Activated effector memory CD4-positive, alpha-beta T cell treated with Interleukin-2 at 50 U/mL for 16 hours (primary cell): ENCODE results near the gene ENTPD1.
A peak's percentile ranks its signal among the peaks of the same experiment; 100 is the strongest.
"Not testable (repeated sequence)": the region's sequence is repeated elsewhere in the genome, so short reads cannot be mapped to it uniquely, and the experiment has no call there.

Source experiments
- DNase-seq: peaks from one replicate; pipeline ENCODE4 v3.0.0-alpha.2; 2020

The ENTPD1 gene

GRCh38 chr10:95872158-95872711 is 116.3 kb downstream of the ENTPD1 start:
- no peak for DNase-seq

DNA sequence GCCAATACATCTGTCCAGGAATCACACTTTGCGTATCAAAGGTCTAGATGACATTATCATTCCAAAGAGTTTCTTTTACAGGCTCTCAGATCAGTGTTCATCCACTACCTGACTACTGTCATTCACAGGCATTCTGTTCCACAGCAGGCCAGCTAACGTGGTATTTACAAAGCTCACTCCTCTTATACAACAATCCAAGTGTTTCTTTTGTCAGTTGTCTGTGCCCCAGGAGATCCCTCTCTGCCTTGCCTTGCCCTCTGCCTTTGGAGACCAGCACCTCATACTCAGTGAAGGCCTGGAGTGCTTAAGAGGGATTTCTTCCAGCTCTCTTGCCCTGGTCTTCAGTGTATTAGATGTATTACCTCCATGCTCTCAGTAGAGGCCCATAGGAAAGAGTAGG is 117.2 kb downstream of the ENTPD1 start:
- no peak for DNase-seq

DNA sequence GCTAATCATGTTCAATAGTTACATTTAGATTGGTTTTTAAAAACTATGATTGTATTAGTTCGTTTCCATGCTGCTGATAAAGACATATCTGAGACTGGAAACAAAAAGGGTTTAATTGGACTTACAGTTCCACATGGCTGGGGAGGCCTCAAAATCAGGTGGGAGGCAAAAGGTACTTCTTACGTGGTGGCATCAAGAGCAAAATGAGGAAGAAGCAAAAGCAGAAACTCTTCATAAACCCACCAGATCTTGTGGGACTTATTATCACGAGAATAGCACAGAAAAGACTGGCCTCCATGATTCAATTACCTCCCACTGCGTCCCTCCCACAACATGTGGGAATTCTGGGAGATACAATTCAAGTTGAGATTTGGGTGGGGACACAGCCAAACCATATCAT is 117.7 kb downstream of the ENTPD1 start:
- DNase-seq: no peak

- not testable (repeated sequence) for DNase-seq
These were observed 118.8 kb downstream of the ENTPD1 start for GRCh38 chr10:95874783-95875182.

- no peak for DNase-seq
These were observed 120.8 kb downstream of the ENTPD1 start for GRCh38 chr10:95876756-95877155.

DNA sequence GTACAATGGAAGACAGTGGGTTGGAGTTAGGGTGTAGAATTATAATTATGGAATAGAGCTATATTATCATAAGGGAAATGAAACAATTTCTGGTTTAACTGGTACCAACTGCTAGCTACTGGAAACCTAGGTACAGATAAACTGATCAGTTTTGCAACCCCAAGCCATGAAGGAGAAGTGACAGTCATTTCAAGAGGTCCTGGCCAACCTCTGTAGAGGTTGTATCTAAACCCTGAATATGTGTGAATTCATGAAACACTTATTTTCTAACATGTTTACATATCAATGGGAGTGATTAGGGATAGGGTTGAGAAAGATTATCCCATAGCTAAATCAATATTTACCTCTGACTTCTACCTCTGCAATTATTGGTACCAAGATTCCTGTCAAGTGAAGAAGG is 121.9 kb downstream of the ENTPD1 start:
- DNase-seq: no peak

DNA sequence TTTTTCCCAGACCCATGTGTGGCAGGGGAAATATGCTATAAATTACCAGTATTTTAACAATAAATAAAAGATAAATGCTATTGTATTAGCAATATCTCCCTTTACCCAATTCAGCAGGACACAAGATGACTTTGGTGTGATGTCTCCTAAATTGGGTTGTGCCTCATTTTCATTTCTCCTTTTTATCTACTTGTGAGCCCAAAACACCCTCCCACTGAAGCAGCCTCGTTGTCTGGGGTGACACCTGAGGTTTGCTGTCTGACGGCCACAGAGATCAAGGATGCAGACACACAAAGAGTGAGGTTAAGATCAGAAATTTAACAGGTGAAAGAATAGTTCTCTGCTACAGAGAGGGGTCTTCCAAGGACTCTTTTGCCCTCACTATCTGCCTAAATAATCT is 124.7 kb downstream of the ENTPD1 start:
- DNase-seq: no peak

GRCh38 chr10:95881316-95881715 is 125.4 kb downstream of the ENTPD1 start:
- DNase-seq: no peak

GRCh38 chr10:95889830-95890229 is 133.9 kb downstream of the ENTPD1 start:
- DNase-seq: no peak

- no peak for DNase-seq
These were observed 140.3 kb downstream of the ENTPD1 start for GRCh38 chr10:95896071-95896850.

- DNase-seq: not testable (repeated sequence)
These were observed 150.1 kb downstream of the ENTPD1 start for GRCh38 chr10:95905897-95906580.

DNA sequence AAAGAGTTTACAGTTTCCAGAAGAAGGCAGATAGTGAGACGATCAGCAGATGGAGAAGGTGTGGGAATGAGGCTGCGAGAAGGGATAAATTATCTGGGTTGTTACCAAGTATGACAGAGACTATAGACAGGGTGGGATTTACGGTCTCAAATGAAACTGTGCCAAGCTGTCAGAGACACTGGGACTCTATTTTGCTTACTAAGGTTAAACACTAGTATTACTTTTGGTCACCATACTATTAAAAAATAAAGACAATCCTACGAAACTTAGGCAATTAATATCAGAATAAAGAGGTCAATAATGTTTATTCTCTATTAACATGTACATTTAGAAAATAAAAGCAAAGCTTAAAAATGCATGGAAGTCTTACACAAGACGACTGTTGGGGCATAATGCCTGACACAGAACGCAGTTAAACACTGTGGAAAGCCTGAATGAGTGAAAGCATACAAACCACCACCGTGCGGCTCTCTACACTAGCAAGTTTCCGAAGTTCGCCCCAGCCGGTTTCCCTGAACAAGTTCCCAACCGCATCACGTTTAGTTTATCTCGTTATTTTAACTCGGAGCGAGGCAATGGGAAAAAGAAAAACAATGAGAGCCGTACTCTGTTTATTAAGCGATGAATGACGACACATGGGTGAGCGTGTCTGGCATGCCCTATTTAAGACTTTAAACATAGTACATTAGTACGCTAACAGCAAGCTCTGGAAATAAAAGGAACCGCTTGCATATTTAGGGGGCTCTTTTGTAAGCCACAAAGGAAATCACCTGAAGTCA is 150.9 kb downstream of the ENTPD1 start:
- DNase-seq: peak; percentile 10

DNA sequence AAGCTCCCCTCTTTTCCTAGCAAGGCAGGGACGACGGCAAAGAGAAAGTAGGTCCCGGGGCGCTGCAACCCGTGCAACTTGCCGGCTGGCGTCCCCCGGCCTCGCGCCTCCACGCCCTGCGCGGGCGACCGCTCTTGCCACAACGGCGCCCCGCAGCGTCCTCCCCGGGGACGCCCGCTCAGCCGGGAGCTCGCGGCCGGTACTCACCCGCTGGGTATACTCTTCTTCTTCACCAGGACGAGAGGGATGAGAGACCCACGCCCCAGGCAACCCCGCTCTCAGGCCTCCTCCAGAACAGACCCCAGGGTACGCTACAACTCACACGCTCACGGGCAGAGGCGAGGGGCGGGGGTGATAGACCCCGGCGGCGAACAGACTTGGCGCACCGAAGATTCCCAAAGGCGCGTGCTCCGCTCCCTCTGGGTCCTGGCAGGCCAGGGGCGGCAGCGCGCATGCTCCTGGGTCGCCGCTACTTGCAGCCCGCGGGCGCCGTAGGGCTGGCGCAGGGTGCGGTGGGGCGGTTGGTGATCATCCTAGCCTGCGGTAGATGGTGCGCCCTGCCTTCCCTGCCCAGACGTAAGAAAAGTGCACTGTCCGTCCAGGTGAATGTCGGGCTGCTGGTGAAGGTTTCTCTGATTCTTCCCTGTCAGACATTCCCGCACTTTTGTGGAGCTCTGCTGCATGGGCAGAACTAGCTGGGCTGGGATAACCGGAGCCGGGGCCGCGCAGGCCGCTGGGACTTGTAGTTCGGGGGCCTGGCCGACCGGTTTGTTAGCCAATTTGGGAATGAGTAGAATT is 151.7 kb downstream of the ENTPD1 start, which contains the start of gene CC2D2B:
Gene CC2D2B, plus strand, starts transcription at position 520 of the 798 bp plus-strand sequence. CDS start 3,349 bp downstream, outside the sequence.
- DNase-seq: peak; percentile 52

DNA sequence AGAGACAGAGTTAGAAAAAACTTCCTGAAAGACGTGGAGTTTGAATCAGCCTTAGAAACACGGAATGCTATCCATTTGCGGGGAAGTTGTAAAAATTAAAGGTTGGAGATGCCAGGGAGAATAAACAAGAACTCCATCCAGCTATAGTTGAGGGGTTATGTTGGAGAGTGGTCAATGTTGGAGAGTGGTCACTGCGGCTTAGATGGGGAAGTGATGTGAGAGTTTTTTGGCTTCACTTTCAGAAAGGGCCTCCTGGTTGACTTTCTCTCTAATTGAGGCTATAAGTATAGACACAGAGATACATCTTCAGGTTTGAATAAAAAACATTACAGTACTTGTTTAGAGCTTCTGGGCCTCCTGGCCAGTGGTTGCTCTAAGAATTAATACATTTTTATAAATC is 152.5 kb downstream of the ENTPD1 start:
- no peak for DNase-seq

- DNase-seq: no peak
These were observed 153.6 kb downstream of the ENTPD1 start for GRCh38 chr10:95909561-95909960.

- not testable (repeated sequence) for DNase-seq
These were observed 160.1 kb downstream of the ENTPD1 start for GRCh38 chr10:95916039-95916438.
